HG02763 (cell line): ENCODE data around the gene RPL10.

Source experiments
- ATAC-seq: cut with Tn5 transposase; IDR thresholded peaks from one replicate; pipeline ENCODE4 v1.9.1; 2021; ENCODE audit warnings: mild to moderate bottlenecking, moderate library complexity; ENCODE audit not compliant: unreplicated experiment

The RPL10 gene

GRCh38 chrX:154443992-154444754, 46.0 kb downstream of the RPL10 start, which contains the start of gene FAM50A:
FAM50A (plus strand) TSS chrX:154444141; CDS start chrX:154444236, 95 bp downstream.
- ATAC-seq: peak; percentile 68

- no peak for ATAC-seq
Observed at GRCh38 chrX:154444755-154445246, 46.6 kb downstream of the RPL10 start.

GRCh38 chrX:154445776-154446175, 47.6 kb downstream of the RPL10 start:
- no peak for ATAC-seq

- no peak for ATAC-seq
Observed at GRCh38 chrX:154446430-154446829, 48.3 kb downstream of the RPL10 start.

- no peak for ATAC-seq
Observed at GRCh38 chrX:154448484-154448883, 50.3 kb downstream of the RPL10 start.

GRCh38 chrX:154449618-154450017, 51.4 kb downstream of the RPL10 start:
- no peak for ATAC-seq

- no peak for ATAC-seq
Observed at GRCh38 chrX:154450312-154450711, 52.1 kb downstream of the RPL10 start.
